ENCODE measurements around the gene ARID1B. TPM values are rescaled to one million over a fixed set of nuclear protein-coding genes. Genes with fewer than 3 reads are reported as not detected.

The ARID1B gene
- total RNA-seq, 1 donor, result 55.0 TPM

GRCh38 chr6:157151029-157151428 is 373.9 kb downstream of the ARID1B start:
- Histone ChIP-seq H3K9me3 (ENCODE audit: low read depth, low read length) (no peaks in the 10 kb centered on the region), H3K4me1 (ENCODE audit: insufficient read depth, low read length) (peaks cover 48% of the 10 kb centered on the region), H2AFZ (ENCODE audit: low read length) (no peak overlapping the region), H3K27ac (ENCODE audit: low read depth, low read length) (peak overlapping the region; percentile 99), H4K20me1 (ENCODE audit: insufficient read depth, low read length) (peaks cover 6% of the 10 kb centered on the region), H3K4me3 (ENCODE audit: insufficient read depth, low read length) (no peak overlapping the region), H3K36me3 (ENCODE audit: insufficient read depth, low read length) (no peaks in the 10 kb centered on the region), H3K27me3 (ENCODE audit: insufficient read depth, low read length) (no peaks in the 10 kb centered on the region), H3K79me2 (ENCODE audit: insufficient read depth, low read length) (peaks cover 2% of the 10 kb centered on the region), H3K4me2 (ENCODE audit: insufficient read depth, low read length) (no peak overlapping the region)
- peak; percentile 53 for DNase-seq (ENCODE audit: insufficient read length, low spot score, missing footprints)
- TF ChIP-seq CTCF (IDR thresholded peaks at IDR 0.05; ENCODE audit: extremely low read depth, low read depth, low read length), result no peak

GRCh38 chr6:157151989-157152388 is 374.8 kb downstream of the ARID1B start:
- DNase-seq (ENCODE audit: insufficient read length, low spot score, missing footprints), result peak; percentile 83
- peak overlapping the region; percentile 99 for H3K27ac ChIP-seq (ENCODE audit: low read depth, low read length)

GRCh38 chr6:157152556-157152955 is 375.4 kb downstream of the ARID1B start:
- no peak for TF ChIP-seq CTCF (IDR thresholded peaks at IDR 0.05; ENCODE audit: extremely low read depth, low read depth, low read length)
- H3K27ac ChIP-seq (ENCODE audit: low read depth, low read length), result peak overlapping the region; percentile 99

More at GRCh38 chr6:157151989-157152388, 374.8 kb downstream of the ARID1B start:
- Histone ChIP-seq H3K4me3 (ENCODE audit: insufficient read depth, low read length) (no peak overlapping the region), H3K27me3 (ENCODE audit: insufficient read depth, low read length) (no peaks in the 10 kb centered on the region), H3K36me3 (ENCODE audit: insufficient read depth, low read length) (no peaks in the 10 kb centered on the region), H2AFZ (ENCODE audit: low read length) (no peak overlapping the region), H3K9me3 (ENCODE audit: low read depth, low read length) (no peaks in the 10 kb centered on the region), H3K4me1 (ENCODE audit: insufficient read depth, low read length) (peaks cover 48% of the 10 kb centered on the region), H3K4me2 (ENCODE audit: insufficient read depth, low read length) (peak overlapping the region; percentile 13), H4K20me1 (ENCODE audit: insufficient read depth, low read length) (peaks cover 6% of the 10 kb centered on the region), H3K79me2 (ENCODE audit: insufficient read depth, low read length) (peaks cover 2% of the 10 kb centered on the region)
- no peak for TF ChIP-seq CTCF (IDR thresholded peaks at IDR 0.05; ENCODE audit: extremely low read depth, low read depth, low read length)

GRCh38 chr6:157155804-157156203 is 378.6 kb downstream of the ARID1B start:
- no peak for TF ChIP-seq CTCF (IDR thresholded peaks at IDR 0.05; ENCODE audit: extremely low read depth, low read depth, low read length)
- no peaks in the 10 kb centered on the region for H3K79me2 ChIP-seq (ENCODE audit: insufficient read depth, low read length)
- H3K4me3 ChIP-seq (ENCODE audit: insufficient read depth, low read length), result no peak overlapping the region
- no peak overlapping the region for H3K4me2 ChIP-seq (ENCODE audit: insufficient read depth, low read length)
- H3K36me3 ChIP-seq (ENCODE audit: insufficient read depth, low read length), result no peaks in the 10 kb centered on the region
- no peak overlapping the region for H2AFZ ChIP-seq (ENCODE audit: low read length)
- peaks cover 20% of the 10 kb centered on the region for H3K4me1 ChIP-seq (ENCODE audit: insufficient read depth, low read length)
- no peak overlapping the region for H3K27ac ChIP-seq (ENCODE audit: low read depth, low read length)
- no peaks in the 10 kb centered on the region for H3K9me3 ChIP-seq (ENCODE audit: low read depth, low read length)
- no peaks in the 10 kb centered on the region for H3K27me3 ChIP-seq (ENCODE audit: insufficient read depth, low read length)
- H4K20me1 ChIP-seq (ENCODE audit: insufficient read depth, low read length), result no peaks in the 10 kb centered on the region
- no peak for DNase-seq (ENCODE audit: insufficient read length, low spot score, missing footprints)

More at GRCh38 chr6:157152556-157152955, 375.4 kb downstream of the ARID1B start:
- no peak overlapping the region for H2AFZ ChIP-seq (ENCODE audit: low read length)
- H3K4me3 ChIP-seq (ENCODE audit: insufficient read depth, low read length), result no peak overlapping the region
- no peaks in the 10 kb centered on the region for H3K36me3 ChIP-seq (ENCODE audit: insufficient read depth, low read length)
- H3K4me1 ChIP-seq (ENCODE audit: insufficient read depth, low read length), result peaks cover 48% of the 10 kb centered on the region
- DNase-seq (ENCODE audit: insufficient read length, low spot score, missing footprints), result peak; percentile 68
- no peaks in the 10 kb centered on the region for H3K27me3 ChIP-seq (ENCODE audit: insufficient read depth, low read length)
- H3K4me2 ChIP-seq (ENCODE audit: insufficient read depth, low read length), result no peak overlapping the region
- no peaks in the 10 kb centered on the region for H3K9me3 ChIP-seq (ENCODE audit: low read depth, low read length)
- peaks cover 2% of the 10 kb centered on the region for H3K79me2 ChIP-seq (ENCODE audit: insufficient read depth, low read length)
- peaks cover 6% of the 10 kb centered on the region for H4K20me1 ChIP-seq (ENCODE audit: insufficient read depth, low read length)
